Measurements from ENCODE around the gene PARD3B. TPM values are rescaled to one million over a fixed set of nuclear protein-coding genes. Genes with fewer than 3 reads are reported as not detected.

The PARD3B gene
- total RNA-seq, 4 donors from 2014 or later, result 27.8 to 39.3 (median 33.7) TPM

DNA sequence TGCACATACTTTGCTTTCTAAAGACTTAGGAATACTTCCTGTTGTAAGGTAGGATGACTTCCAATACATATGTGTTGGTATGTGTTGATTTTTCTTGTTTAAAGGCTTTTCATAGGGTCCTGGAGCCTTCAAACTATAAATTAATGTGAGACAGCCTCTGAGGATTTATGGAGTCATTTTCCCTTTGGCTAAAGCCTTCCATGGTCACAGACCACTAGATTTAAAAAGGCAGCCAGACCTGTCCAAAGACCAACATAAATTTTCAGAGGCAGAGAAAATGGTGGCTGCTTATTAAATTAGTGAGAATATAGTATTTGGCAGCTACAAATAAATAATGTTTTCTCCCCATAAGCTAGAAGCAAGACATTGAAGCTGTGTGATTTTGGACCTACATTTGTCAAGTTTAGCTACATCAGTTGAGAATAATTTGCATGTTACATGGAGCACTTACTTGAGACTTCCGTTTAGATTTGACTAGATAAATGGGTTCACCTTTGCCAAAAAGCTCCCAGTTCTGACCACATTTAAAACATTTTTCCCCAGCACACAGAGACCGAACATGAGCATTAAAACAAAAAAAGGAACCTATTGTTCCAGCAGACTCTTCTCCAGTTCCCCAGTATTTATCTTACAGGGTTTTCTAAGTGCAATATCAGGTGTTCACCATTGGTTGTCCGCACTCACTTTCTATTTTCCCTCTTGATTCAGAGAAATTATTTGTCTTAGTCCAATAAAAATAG, 402.9 kb downstream of the PARD3B start:
- no peak for DNase-seq (ENCODE audit: low spot score)
- TF ChIP-seq, protein P1, sequence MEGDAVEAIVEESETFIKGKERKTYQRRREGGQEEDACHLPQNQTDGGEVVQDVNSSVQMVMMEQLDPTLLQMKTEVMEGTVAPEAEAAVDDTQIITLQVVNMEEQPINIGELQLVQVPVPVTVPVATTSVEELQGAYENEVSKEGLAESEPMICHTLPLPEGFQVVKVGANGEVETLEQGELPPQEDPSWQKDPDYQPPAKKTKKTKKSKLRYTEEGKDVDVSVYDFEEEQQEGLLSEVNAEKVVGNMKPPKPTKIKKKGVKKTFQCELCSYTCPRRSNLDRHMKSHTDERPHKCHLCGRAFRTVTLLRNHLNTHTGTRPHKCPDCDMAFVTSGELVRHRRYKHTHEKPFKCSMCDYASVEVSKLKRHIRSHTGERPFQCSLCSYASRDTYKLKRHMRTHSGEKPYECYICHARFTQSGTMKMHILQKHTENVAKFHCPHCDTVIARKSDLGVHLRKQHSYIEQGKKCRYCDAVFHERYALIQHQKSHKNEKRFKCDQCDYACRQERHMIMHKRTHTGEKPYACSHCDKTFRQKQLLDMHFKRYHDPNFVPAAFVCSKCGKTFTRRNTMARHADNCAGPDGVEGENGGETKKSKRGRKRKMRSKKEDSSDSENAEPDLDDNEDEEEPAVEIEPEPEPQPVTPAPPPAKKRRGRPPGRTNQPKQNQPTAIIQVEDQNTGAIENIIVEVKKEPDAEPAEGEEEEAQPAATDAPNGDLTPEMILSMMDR (IDR thresholded peaks at IDR 0.05), result no peak

DNA sequence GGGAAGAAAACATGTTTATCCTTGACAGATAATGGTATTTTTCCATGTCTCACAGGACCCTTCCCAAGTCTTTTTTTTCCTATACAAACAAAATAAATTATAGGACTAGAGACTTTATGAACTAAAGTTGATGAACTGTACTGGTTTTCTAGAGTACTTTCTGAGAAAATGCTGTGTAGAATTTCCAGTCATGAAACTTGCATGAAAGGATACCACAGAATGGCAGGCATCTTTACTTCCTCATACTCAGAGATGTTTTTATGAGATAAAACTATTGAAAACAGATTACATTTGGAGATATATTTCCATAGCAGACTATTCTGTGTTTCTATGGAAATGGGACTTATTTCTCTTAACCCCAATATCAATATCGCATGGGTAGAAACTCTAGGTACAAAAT, 403.5 kb downstream of the PARD3B start:
- ATAC-seq (ENCODE audit: low FRiP score) (no peak), DNase-seq (ENCODE audit: low spot score) (no peak)
- TF ChIP-seq, protein P1 (IDR thresholded peaks at IDR 0.05), result no peak

More for the DNA sequence above, 402.9 kb downstream of the PARD3B start:
- no peak for ATAC-seq (ENCODE audit: low FRiP score)

DNA sequence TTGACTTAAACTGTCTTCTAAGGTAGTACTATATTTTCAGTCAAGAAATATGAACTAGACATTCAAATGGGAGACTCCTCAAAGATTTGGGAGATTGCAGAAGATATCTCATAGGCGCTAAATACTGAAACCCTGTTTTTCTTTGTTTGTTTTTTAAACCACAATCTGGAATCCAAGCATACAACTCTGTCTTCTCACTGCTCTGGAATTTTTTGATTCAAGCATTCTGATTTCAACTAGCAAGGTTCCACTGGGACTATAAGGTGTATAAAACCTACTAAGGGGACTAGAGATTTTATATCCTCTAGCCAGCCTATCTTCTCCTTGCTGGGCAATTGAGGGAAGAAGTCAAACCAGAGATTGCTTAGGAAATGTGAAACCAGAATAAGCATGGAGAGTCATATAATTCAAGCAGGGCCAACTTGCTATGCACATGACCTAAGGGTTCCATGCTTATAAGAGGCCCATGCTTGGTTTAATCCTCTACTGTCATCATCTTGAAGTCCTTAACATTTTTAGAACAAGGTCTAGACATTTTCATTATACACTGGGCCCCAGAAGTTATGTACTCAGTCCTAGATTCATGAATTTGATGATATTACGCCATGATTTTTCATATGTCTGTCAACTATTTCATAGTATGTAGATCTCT, 405.5 kb downstream of the PARD3B start:
- ATAC-seq (ENCODE audit: low FRiP score), result no peak
- no peak for DNase-seq (ENCODE audit: low spot score)
- TF ChIP-seq, protein P1 (IDR thresholded peaks at IDR 0.05), result no peak

DNA sequence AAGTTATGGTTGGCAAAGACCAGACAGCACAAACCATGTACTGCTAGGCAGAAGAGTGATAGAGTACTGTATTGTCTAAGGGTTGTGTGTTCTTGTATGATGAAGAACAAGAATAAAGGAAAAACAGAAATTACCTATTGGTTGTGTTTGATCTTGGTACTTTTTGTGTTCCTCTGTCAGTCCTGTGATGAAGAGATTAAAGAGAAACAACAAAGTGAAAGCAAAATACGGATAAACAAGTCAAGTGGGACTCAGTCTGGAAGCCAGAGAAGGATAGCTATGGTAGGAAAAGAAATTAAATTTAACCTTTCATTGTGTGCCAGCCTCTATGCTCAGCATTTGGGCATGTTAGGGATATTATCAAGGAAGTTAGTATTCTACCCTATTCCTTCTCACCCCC, 413.1 kb downstream of the PARD3B start:
- ATAC-seq (ENCODE audit: low FRiP score), result no peak
- TF ChIP-seq, protein P1 (IDR thresholded peaks at IDR 0.05), result no peak
- DNase-seq (ENCODE audit: low spot score), result no peak

DNA sequence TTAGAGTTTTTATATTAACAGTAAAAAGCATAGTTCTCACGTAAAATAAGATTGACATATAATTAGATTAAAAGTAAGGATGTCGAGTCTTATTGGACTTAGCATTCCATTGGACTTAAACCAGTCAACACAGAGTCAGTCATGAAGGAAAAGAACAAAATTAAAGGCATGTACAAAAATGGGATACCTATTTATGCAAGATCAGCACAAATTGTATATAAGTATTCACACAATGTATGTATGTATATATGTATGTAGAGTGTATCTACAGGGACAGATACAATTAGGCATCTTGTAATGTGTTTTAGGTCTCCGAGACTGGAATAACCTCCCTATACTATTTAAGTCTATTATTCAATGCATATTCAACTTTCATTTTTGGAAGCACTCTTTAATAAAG, 419.1 kb downstream of the PARD3B start:
- DNase-seq (ENCODE audit: low spot score) (no peak), ATAC-seq (ENCODE audit: low FRiP score) (no peak)
- TF ChIP-seq, protein P1 (IDR thresholded peaks at IDR 0.05), result no peak

DNA sequence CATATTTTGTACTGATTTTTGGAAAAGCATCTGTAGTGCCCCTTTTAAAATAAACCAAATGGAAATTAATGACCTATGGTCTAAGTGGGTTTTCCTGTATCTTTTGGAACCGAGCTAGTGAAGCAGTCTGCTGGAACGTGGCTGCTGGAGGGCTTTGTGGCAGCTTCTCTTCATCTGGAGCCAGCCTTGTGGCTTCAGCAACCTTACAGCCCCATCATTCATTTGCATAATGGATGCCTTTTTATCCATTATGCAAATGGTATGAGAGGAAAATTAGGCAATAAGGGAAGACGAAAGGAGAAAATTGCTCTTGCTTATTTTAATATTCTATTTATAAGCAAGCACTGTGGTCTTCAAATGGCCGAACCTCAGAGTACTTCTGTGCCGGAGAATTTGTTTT, 421.0 kb downstream of the PARD3B start:
- ATAC-seq (ENCODE audit: low FRiP score) (no peak), DNase-seq (ENCODE audit: low spot score) (no peak)
- TF ChIP-seq, protein P1 (IDR thresholded peaks at IDR 0.05), result no peak

Data from omental fat pad (tissue), 4 donors.